Neural cell (in vitro differentiated cells): Measurements from ENCODE around the gene LIMS2.

Source experiments
- TF ChIP-seq, protein P1 (sequence below): fragments of 450-650 bp; IDR thresholded peaks from 2 replicates; pipeline ENCODE4 v1.5.1; 2014; ENCODE audit warnings: antibody characterized with exemption, mild to moderate bottlenecking, moderate library complexity; ENCODE audit not compliant: poor library complexity, severe bottlenecking
- TF ChIP-seq, protein P2 (sequence below): IDR thresholded peaks from 2 replicates; pipeline ENCODE4 v1.6.1; 2012; ENCODE audit warnings: borderline replicate concordance

DNA sequence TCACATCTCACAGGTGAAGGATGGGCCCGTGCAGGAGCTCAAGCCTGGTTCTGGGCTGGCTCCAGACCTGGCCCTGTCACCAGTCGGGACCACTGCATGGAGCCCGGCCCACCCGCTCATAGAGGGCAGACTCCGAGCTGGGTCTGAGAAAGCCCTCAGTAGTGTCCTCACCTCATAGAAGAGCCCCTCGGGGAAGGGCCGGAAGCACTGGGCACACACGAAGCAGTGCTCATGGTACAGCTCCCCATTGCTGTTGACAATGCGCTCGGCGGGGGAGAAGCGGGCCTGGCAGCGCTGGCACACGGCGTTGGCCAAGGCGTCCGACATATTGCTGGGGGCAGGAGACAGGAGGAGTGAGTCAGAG lies 18.1 kb downstream of the LIMS2 start:
- TF ChIP-seq, protein P1, sequence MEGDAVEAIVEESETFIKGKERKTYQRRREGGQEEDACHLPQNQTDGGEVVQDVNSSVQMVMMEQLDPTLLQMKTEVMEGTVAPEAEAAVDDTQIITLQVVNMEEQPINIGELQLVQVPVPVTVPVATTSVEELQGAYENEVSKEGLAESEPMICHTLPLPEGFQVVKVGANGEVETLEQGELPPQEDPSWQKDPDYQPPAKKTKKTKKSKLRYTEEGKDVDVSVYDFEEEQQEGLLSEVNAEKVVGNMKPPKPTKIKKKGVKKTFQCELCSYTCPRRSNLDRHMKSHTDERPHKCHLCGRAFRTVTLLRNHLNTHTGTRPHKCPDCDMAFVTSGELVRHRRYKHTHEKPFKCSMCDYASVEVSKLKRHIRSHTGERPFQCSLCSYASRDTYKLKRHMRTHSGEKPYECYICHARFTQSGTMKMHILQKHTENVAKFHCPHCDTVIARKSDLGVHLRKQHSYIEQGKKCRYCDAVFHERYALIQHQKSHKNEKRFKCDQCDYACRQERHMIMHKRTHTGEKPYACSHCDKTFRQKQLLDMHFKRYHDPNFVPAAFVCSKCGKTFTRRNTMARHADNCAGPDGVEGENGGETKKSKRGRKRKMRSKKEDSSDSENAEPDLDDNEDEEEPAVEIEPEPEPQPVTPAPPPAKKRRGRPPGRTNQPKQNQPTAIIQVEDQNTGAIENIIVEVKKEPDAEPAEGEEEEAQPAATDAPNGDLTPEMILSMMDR, result no peak
- TF ChIP-seq, protein P2, sequence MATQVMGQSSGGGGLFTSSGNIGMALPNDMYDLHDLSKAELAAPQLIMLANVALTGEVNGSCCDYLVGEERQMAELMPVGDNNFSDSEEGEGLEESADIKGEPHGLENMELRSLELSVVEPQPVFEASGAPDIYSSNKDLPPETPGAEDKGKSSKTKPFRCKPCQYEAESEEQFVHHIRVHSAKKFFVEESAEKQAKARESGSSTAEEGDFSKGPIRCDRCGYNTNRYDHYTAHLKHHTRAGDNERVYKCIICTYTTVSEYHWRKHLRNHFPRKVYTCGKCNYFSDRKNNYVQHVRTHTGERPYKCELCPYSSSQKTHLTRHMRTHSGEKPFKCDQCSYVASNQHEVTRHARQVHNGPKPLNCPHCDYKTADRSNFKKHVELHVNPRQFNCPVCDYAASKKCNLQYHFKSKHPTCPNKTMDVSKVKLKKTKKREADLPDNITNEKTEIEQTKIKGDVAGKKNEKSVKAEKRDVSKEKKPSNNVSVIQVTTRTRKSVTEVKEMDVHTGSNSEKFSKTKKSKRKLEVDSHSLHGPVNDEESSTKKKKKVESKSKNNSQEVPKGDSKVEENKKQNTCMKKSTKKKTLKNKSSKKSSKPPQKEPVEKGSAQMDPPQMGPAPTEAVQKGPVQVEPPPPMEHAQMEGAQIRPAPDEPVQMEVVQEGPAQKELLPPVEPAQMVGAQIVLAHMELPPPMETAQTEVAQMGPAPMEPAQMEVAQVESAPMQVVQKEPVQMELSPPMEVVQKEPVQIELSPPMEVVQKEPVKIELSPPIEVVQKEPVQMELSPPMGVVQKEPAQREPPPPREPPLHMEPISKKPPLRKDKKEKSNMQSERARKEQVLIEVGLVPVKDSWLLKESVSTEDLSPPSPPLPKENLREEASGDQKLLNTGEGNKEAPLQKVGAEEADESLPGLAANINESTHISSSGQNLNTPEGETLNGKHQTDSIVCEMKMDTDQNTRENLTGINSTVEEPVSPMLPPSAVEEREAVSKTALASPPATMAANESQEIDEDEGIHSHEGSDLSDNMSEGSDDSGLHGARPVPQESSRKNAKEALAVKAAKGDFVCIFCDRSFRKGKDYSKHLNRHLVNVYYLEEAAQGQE, result no peak
